ENCODE measurements around the gene MORN1.

GRCh38 chr1:2327841-2328240 is 63.5 kb downstream of the MORN1 start:
- TF ChIP-seq EZH2 (IDR thresholded peaks at IDR 0.05) = no peak
- TF ChIP-seq POLR2AphosphoS5 (IDR thresholded peaks at IDR 0.05; ENCODE audit: borderline replicate concordance, low read depth, low read length) = no peak
- TF ChIP-seq FOXP2 (optimal IDR thresholded peaks at IDR 0.05; ENCODE audit: control extremely low read depth, extremely low read length, insufficient read depth) = no peak

Data from SK-N-MC (cell line).